ENCODE data around the gene SHANK3. TPM values are rescaled to one million over a fixed set of nuclear protein-coding genes. Genes with fewer than 3 reads are reported as not detected.

SHANK3 gene
- total RNA-seq, 6 experiments from 2014 or later: 0.65 to 0.97 (median 0.68) TPM

DNA sequence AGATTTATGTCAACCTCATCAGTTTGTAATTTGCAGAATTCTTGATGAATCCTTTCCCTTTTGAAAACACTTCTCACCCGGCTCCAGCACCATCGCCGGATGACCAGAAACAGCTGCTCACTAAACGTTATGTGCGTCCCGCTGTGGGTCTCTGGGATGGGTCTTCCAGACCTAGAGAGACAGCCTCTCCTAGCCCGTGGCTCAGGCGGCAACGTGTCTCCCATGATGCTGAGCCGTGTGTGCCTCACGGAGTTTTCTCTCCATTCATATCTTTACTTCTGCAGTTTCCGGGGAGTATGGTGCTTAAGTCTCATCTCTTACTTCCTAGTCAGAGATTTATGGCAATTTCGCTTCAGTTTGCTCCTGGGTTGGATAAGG, 40.4 kb downstream of the SHANK3 start:
- H3K27me3 Mint-ChIP-seq (ENCODE audit: insufficient read depth): peaks cover 36% of the 10 kb centered on the region
- no peaks in the 10 kb centered on the region for H3K36me3 Mint-ChIP-seq (ENCODE audit: low read depth)
- DNase-seq: no peak
- no peaks in the 10 kb centered on the region for H3K4me1 Mint-ChIP-seq (ENCODE audit: low read depth)
- TF ChIP-seq, protein P1, sequence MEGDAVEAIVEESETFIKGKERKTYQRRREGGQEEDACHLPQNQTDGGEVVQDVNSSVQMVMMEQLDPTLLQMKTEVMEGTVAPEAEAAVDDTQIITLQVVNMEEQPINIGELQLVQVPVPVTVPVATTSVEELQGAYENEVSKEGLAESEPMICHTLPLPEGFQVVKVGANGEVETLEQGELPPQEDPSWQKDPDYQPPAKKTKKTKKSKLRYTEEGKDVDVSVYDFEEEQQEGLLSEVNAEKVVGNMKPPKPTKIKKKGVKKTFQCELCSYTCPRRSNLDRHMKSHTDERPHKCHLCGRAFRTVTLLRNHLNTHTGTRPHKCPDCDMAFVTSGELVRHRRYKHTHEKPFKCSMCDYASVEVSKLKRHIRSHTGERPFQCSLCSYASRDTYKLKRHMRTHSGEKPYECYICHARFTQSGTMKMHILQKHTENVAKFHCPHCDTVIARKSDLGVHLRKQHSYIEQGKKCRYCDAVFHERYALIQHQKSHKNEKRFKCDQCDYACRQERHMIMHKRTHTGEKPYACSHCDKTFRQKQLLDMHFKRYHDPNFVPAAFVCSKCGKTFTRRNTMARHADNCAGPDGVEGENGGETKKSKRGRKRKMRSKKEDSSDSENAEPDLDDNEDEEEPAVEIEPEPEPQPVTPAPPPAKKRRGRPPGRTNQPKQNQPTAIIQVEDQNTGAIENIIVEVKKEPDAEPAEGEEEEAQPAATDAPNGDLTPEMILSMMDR (IDR thresholded peaks at IDR 0.05): no peak
- H3K27ac Mint-ChIP-seq: no peak overlapping the region
- no peak overlapping the region for H3K4me3 Mint-ChIP-seq
- no peaks in the 10 kb centered on the region for H3K9me3 Mint-ChIP-seq

DNA sequence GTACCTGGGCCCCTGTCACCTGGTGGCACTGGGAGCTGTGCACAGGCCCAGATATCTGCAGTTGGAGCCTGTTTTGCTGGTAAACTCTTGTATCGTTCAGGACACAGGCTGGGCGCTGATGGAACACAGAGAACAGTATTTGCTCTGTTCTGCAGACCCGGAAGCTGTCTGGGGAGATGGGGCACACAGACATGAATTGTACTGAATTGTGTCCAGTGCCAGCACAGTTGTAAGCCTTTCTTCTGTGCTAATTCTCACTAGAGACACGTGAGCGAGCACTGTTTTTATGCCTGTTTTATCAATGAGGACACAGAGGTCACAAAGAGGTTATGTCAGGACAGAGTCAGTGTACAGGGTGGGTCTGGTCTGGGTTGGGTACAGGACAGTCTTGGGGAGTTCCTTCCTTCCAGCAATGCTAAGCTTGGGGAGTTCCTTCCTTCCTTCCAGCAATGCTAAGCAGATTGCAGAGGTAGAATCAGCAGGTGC, 41.0 kb downstream of the SHANK3 start:
- peaks cover 40% of the 10 kb centered on the region for H3K27me3 Mint-ChIP-seq (ENCODE audit: insufficient read depth)

GRCh38 chr22:50714150-50714549, 41.5 kb downstream of the SHANK3 start:
- Mint-ChIP-seq H3K27ac (no peak overlapping the region), H3K27me3 (ENCODE audit: insufficient read depth) (peaks cover 44% of the 10 kb centered on the region), H3K9me3 (no peaks in the 10 kb centered on the region), H3K36me3 (ENCODE audit: low read depth) (no peaks in the 10 kb centered on the region), H3K4me3 (no peak overlapping the region), H3K4me1 (ENCODE audit: low read depth) (no peaks in the 10 kb centered on the region)
- DNase-seq: no peak
- TF ChIP-seq, protein P1 (IDR thresholded peaks at IDR 0.05): no peak

More for the DNA sequence above, 41.0 kb downstream of the SHANK3 start:
- Mint-ChIP-seq H3K4me1 (ENCODE audit: low read depth) (no peaks in the 10 kb centered on the region), H3K9me3 (no peaks in the 10 kb centered on the region), H3K4me3 (no peak overlapping the region), H3K27ac (no peak overlapping the region), H3K36me3 (ENCODE audit: low read depth) (no peaks in the 10 kb centered on the region)
- TF ChIP-seq, protein P1 (IDR thresholded peaks at IDR 0.05): no peak
- DNase-seq: no peak

DNA sequence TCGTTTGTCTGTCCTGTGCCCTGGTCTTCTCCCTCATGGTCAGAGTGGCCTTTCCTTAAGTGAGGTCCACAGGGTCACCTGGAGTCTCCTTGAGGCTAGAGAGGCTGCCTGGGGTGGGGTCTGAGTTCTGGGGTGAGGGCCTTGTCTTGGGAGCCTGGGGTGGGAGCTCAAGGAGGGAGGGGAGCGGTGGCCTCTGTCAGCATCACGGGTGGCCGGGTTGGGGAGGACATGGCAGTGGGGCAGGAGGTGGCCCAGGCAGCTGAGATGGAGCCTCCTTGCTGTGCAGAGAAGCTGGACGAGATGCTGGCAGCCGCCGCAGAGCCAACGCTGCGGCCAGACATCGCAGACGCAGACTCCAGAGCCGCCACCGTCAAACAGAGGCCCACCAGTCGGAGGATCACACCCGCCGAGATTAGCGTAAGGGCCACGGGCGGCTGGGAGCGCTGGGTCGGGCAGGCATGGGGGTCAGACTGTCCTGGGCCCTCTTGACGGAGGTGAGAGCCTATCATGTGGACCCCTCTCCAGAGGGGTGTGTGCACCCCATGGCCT, 42.1 kb downstream of the SHANK3 start:
- no peaks in the 10 kb centered on the region for H3K36me3 Mint-ChIP-seq (ENCODE audit: low read depth)

DNA sequence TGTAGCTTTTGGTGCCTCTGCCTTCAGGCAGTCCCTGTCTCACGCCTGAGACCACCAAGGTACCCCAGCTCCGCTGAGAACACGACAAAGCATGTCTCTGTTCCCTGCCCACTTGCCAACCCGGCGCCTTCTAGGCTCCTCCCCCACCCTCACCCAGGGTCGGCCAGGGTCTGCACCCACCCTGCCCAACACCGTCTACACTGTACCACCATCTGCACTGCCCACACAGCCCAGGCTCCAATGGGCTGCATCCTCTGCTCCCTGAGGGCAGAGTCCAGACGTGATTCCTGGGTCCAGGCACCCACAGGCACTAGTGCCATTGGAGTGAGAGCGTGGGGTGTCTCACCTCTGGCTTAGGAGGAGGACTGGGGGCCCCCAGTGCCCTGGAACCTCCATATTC, 42.6 kb downstream of the SHANK3 start:
- no peaks in the 10 kb centered on the region for H3K4me1 Mint-ChIP-seq (ENCODE audit: low read depth)
- no peaks in the 10 kb centered on the region for H3K36me3 Mint-ChIP-seq (ENCODE audit: low read depth)
- H3K9me3 Mint-ChIP-seq: no peaks in the 10 kb centered on the region
- no peak overlapping the region for H3K27ac Mint-ChIP-seq
- no peak overlapping the region for H3K4me3 Mint-ChIP-seq
- peaks cover 47% of the 10 kb centered on the region for H3K27me3 Mint-ChIP-seq (ENCODE audit: insufficient read depth)
- no peak for DNase-seq
- TF ChIP-seq, protein P1 (IDR thresholded peaks at IDR 0.05): no peak

More for the DNA sequence above, 42.1 kb downstream of the SHANK3 start:
- TF ChIP-seq, protein P1 (IDR thresholded peaks at IDR 0.05): no peak
- Mint-ChIP-seq H3K27ac (no peak overlapping the region), H3K9me3 (no peaks in the 10 kb centered on the region), H3K4me3 (no peak overlapping the region), H3K27me3 (ENCODE audit: insufficient read depth) (peaks cover 48% of the 10 kb centered on the region), H3K4me1 (ENCODE audit: low read depth) (no peaks in the 10 kb centered on the region)
- DNase-seq: no peak
